GM11168 (cell line): ENCODE data around the gene USP32.
"Not testable (repeated sequence)": the region's sequence is repeated elsewhere in the genome, so short reads cannot be mapped to it uniquely, and the experiment has no call there.

ENCODE experiments used
- in situ Hi-C: fragments of 300-500 bp; cut with MboI; formaldehyde crosslinking; loops from one replicate; pipeline ENCODE4 v1.12.0; 2022; ENCODE audit warnings: low sequenced_read_pairs; ENCODE audit not compliant: unreplicated experiment

Gene USP32

DNA sequence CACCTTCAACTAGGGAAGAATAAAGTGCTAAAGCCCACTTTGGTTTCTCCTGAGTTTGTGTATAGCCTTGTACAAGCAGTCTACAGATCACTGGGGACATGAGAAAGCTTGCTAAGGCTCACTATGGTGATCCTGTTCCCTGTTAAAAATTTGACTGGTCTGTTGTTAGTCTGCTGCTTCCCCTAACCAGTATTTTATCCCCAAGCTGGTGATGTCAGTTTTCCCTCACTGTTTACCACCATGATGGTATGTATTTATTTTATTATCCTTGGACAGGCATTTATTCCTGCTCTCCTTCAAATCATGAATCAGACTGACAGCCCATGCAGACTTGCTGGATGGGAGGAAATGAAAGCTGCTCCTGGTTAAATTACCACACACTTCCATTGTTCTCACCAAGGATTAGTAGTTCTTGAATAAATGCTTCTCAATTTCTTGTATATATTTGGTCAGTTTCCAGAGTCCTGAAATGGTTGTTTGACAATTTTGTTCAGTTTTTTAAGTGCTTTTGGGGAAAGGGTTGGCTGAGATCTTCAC lies 142.6 kb downstream of the USP32 start:
- in situ Hi-C loops = no loop called here

DNA sequence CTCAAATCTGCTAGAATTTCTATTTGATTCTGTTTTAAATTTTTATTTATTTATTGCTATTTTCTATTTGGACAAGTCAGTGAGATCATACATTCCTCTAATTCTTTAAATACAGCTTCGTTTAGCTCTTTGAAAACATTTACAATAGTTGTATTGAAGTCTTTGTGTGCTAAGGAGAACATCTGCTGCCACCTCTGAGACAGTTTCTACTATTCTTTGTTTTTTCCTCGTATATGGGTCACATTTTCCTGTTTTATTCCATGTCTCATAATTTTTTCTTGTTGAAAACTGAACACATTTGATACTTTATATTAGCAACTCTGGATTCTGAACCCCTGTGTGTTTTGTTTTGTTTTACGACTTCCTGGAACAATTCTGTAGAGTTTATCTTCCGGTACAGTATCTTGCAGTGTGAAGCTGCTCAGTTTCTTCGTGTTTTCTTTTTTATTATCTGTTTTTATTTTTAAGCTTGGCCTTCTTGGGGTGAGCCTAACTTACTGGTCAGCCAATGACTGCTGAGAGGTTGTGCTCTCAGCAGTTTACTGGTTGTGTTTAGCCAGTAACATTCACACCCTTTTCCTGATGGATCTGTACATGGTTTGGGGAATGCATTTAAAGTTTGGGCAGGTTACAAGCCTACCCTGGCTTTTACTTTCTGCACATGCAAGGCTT lies 143.2 kb downstream of the USP32 start:
- in situ Hi-C loops = no loop called here

DNA sequence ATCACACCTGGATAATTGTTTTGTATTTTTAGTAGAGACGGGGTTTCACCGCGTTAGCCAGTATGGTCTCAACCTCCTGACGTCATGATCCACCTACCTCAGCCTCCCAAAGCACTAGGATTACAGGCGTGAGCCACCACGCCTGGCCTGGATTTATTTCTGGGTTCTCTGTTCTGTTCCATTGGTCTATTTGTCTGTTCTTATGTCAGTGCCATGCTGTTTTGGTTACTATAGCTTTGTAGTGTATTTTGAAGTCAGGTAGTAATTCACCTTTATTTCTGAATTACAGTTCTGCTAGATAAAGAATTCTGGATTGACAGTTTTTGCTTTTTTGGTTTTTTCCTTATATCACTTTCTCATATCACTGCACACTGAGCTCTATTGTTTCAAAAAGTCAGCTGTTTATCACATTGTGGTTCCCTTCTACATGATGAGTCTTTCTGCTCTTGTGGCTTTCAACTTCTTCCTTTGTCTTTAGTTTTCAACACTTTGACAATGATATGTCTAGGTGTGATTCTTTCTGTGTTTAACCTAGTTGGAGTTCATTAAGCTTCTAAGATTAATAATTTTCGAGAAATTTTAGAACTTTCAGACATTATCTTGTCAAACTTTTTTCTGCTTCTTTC lies 144.0 kb downstream of the USP32 start:
- in situ Hi-C loops = no loop called here

DNA sequence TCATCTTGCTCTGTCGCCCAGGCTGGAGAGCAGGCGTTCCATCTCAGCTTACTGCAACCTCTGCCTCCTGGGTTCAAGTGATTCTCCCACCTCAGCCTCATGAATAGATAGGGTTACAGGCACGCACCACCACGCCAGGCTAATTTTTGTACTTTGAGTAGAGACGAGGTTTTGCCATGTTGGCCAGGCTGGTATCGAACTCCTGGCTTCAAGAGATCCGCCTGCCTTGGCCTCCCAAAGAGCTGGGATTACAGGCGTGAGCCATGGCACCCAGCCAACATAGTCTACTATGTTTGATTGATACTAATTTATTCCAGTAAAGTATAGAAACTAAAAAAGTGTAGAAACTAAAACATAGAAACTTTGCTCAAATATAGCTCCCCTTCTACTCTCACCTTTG lies 147.3 kb downstream of the USP32 start:
- in situ Hi-C loops = no loop called here

DNA sequence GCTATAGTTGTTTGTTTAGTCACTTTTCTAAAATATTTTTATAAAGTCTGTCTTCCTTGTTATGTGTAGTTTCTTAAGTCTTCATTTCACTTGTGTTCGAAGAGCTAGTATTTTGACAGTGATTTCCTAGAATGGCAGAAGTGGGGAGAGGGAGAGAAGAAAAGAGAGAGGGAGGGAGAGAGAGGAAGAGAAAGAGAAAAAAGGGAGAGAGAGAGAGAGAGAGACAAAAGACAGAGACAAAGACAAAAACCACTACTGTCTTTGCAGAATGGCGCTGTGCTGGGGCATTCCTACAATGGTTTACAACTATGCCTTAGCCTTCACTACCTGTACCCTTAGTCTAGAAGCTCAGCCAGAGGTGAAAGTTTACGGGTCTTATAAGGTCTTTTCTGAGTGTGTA lies 151.6 kb downstream of the USP32 start:
- in situ Hi-C loops = no loop called here

DNA sequence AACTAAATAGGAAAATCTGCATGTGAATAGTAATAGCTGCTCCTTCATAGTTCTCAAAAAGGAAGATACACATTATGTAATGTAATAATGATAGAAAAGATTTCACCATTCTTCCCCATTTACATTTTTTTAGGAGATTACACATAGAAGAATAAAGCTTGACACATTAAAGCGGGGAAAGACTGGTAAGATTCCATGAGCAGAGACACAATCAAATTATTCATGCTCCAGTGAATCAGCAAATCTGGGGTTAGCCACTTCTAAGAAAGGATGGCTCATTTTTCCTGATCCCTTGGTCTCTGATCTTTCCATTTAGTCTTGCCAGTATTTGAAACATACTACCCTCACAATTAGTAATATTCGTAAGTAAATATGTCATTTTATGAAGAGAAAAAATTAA lies 160.2 kb downstream of the USP32 start:
- in situ Hi-C loops = no loop called here

DNA sequence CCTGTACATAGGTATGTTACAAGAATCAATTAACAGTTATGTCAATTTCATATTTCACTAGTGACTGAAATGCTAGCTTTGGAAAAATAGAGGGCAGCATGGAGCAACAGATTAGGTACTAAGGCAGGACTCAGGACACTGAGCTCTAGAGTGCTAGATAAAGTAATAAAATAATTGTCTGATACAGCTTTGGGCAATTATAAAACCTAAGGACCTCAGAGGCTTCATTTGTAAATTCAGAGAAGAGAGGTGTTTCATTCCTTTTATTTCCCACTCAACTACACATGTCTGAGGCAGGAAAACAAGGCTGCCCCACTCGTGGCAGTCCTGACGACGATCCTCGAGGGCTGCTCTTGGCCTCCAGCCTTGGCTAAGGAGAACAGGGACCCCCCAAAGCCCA lies 160.7 kb downstream of the USP32 start:
- in situ Hi-C loops = no loop called here

DNA sequence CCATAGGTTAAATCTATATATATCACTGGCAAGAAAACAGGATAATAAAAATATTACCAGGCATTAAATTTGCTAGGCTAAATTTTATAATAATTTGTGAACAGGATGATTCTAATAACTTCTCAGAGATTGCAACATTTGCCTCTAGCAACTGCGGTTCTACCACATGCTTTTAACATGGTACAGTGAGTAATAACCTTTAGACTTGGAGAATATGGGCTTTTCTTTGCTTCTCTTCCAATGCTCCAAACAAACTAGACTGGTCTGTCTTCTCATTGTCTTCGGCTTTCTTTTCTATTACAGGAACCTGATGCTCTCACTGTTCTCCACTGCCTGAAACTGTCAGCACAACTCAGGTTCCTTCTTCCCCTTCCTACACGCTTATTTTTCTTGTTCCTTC lies 161.6 kb downstream of the USP32 start:
- in situ Hi-C loops = no loop called here

DNA sequence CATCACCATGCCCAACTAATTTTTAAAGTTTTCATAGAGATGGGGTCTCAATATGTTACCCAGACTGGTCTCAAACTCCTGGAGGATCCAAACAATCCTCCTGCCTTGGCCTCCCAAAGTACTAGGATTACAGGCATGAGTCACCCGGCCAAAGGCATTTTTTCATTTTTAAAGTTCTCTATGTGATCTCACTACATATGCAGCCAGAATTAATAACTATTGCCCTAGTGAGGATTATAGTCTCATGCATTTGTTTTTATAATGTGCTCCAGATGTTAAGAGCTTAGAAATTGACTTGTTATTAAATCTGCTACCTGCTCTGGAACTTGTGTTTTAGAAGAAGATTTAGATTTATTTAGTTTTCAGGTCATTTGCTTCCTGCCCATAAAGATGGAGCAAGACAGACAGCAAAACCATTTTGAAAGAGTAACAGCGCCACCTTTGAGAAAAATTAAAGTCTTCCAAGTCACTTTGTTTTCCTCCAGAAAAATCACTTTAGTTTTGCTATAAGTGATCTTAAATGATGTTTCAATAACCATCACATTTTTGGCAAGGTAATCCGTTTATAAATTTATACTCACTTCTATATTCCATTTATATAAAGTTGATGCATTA lies 162.6 kb downstream of the USP32 start:
- in situ Hi-C loops = no loop called here

DNA sequence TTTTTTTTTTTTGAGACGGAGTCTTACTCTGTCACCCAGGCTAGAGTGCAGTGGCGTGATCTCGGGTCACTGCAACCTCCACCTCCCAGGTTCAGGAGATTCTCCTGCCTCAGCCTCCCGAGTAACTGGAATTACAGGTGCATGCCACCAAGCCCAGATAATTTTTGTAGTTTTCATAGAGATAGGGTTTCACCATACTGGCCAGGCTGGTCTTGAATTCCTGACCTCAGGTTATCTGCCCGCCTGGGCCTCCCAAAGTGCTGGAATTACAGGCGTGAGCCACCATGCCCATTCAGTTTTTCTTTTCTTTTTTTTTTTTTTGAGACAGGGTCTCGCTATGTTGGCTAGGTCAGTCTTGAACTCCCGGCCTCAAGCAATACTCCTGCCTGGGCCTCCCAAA lies 164.7 kb downstream of the USP32 start:
- in situ Hi-C loops = not testable (repeated sequence)

DNA sequence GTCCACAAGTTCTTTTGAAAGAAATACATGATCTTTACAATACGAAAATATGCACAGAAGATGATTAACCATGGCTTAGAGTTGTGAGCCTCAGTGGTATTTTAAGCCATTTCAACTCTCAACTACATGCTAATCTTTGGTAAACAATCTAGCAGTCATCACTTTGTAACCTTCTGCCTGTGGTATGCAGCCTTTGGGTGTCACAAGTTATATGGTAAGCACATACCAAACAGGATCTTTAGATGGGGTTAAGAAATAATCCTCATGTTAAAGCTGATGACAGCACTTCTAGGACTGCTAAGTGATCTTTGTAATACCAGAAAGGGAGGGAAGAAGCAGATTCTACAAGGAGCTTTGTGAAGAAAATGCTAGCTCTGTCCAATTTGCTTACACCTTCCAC lies 167.9 kb downstream of the USP32 start:
- in situ Hi-C loops = no loop called here

DNA sequence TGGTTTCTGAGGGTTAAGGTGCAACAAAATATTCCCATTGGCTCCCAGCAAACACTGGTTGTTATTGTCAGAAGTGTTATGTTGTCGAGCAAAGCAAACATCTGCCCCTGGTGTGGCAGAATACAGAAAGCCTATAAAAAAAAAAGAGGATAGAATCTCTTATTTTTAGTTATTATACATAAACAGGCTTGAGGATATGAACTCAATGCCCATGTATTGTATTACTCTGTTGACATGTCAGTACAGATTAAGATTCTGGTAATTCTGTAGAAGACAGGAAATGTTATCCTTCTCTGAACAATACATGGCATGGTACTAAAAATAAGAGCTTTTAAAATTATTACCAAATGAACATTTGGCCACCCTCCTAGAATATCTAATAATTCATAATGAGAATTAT lies 168.5 kb downstream of the USP32 start:
- in situ Hi-C loops = no loop called here

DNA sequence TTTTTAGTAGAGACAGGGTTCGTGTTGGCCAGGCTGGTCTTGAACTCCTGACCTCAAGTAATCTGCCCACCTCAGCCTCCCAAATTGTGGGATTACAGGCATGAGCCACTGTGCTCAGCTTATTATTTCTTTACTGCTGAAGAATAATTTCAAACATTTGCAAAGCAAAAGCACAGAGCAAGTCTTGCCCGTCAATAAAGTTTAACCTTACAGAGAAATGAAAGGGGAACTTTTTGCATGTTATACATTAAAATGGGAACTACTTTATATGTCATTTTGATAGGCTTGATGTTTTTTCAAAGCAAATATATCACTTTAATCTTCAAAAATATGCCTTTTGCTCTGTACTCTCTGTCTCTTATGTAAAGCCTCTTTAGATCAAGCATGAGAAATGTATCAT lies 173.2 kb downstream of the USP32 start:
- in situ Hi-C loops = not testable (repeated sequence)

DNA sequence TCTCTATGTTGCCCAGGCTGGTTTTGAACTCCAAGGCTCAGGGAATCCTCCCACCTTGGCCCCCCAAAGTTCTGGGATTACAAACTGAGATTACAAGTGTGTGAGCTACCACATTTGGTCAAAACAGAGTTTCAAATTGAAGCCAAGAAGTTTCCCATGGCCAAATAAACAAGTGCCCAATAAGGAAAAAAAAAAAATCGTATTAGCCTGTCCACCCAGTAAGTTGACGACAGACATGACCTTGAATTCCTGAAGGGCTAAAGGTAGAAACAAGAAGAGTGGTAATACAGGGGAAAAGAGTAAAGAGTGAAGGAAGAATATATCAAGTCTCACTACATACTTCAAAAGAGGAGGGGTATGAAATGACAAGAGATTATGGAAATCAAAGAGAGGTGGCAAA lies 176.0 kb downstream of the USP32 start:
- in situ Hi-C loops = not testable (repeated sequence)

DNA sequence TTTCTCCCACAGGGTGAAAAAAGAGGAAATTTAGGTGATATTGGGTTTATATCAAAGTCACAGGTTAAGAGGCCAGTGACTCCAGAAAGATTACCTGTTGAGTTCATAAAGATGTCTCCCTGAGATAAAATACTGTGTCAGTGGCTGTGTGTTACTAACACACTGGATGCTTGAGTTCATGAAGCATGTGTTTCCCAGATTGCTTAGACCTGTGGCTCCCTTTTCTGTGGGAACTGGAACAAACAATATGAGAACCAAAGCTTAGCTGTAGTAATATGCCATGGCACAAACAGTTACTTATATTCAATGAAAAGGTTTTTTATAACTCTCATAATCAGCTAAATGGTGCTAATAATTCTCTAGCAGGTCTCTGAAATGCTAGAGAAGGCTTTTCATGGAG lies 180.7 kb downstream of the USP32 start:
- in situ Hi-C loops = not testable (repeated sequence)

DNA sequence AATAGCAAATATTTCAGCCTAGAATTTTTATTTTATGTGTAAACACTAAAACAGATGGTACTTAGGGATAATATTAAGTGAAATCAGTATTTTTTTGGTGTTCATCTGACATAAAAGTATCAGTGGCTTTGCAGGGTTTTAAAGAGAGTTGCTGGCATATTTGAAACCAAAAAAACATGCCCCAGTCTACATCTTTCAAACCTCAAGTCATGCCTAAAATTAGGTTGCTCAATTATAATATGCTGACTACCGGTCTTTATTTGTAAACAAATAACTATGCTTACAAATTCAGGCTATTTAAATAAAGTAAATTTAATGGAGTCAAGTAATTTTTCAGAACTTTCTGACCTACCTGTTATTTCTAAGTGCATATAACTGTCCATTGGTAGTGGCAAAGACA lies 183.6 kb downstream of the USP32 start:
- in situ Hi-C loops = not testable (repeated sequence)

DNA sequence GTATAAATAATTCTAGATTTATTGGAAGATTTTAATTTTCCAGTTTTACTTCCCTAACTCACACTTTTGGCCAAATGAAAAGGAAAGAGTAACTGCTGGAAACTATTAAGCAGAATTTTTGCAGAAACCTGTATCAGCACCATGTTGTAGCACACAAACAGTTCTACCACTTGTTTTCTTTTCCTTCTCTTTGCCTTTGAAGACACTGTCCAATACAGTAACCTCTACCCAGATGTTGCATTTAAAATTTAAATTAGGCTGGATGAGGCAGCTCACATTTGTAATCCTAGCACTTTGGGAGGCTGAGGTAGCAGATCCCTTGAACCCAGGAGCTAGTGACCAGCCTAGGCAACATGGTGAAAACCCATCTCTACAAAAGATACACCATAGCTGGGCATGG lies 186.2 kb downstream of the USP32 start:
- in situ Hi-C loops = not testable (repeated sequence)

DNA sequence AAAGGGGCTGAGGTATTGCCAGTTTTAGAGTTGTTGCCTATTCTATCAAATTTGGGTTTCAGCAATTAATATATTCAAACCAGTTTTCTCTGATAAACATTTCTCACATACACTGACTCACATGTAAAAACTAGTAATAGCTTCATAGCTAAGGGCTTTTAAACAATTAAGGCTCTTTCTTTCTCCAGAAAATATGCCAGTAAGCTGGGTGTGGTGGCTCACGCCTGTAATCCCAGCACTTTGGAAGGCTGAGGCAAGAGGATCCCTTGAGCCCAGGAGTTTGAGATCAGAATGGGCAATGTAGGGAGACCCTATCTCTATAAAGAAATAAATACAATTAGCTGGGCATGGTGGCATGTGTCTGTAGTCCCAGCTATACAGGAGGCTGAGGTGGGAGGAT lies 193.3 kb downstream of the USP32 start:
- in situ Hi-C loops = not testable (repeated sequence)

DNA sequence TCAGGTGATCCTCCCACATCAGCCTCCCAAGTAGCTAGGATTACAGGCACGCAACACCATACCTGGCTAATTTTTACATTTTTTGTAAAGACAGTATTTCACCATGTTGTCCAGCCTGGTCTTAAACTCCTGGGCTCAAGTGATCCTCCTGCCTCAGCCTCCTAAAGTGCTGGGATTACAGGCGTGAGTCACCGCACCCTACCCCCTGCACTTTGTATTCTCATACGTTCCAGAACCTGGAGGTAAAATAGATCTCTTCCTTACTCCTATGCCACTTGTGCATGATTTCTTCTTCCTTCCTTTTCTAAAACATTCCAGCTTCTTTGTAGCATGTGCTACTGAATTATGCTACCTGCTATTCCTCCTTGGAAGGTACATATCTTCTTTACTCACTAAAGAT lies 197.8 kb downstream of the USP32 start:
- in situ Hi-C loops = not testable (repeated sequence)

DNA sequence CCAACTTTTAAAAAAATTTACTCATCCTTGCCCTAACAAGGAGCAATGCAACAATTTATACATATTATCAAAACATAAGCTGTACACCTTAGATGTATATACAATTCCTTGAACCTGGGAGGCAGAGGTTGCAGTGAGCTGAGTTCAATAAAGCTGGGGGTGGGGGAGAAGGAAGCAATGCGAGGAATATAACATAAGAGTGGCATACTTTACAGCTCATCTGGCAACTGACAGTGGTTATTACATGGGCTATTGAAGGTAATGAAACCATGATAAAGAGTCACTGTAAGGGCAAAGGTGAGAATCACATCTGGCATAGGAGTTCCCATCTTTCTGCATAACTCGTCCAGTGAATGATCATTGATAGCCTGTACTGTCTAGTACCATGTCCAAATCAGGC lies 198.5 kb downstream of the USP32 start:
- in situ Hi-C loops = no loop called here

DNA sequence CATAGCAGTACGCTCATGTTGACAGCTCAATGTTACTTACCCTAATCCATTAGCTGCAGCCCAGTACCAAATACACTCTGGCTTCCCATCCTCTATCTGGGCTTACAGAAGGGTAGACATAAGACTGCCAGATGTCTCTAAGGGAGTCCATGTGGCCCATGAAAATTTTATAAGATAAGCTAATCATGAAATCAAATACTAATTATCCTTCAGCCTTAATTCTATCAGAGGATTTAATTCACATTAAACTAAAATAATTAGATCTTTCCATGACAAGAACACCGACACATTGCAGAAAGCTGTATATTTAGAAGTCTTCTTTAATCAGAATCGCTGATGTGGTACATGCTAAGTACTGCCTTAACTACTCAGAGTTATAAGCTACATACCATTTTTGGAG lies 198.9 kb downstream of the USP32 start:
- in situ Hi-C loops = not testable (repeated sequence)

DNA sequence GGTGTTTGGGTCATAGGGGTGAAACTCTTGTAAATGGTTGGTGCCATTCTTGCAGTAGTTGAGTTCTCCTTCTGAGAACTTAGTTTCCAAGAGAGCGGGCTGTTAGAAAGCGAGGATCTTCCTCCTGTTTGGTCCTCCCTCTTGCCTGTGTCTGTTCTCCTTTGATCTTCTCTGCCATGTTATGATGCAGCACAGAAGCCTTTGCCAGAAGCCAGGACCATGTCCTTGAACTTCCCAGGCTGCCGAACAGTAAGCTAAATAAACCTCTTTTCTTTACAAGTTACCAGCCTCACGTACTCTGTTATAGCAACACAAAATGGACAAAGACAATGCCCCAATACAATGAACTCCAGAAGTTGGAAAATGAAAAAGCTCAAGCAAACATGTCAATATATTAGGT lies 201.9 kb downstream of the USP32 start:
- in situ Hi-C loops = not testable (repeated sequence)
